GM12801 (cell line): Measurements from ENCODE around the gene FBP2.

ENCODE experiments used
- CTCF ChIP-seq: IDR thresholded peaks from one replicate; pipeline ENCODE4 v1.5.1; 2011; ENCODE audit warnings: control low read depth; ENCODE audit not compliant: insufficient read length; ENCODE audit errors: extremely low read depth

FBP2 gene

GRCh38 chr9:94593459-94594345, at the start of gene FBP2:
TSS of gene FBP2 (minus strand) at chr9:94593824. CDS start at chr9:94593726, 98 bp downstream.
- TF ChIP-seq CTCF = no peak

- TF ChIP-seq CTCF = no peak
Observed at GRCh38 chr9:94643176-94643575, 49.6 kb upstream of the FBP2 start.

GRCh38 chr9:94642501-94642900, 48.9 kb upstream of the FBP2 start:
- no peak for TF ChIP-seq CTCF

GRCh38 chr9:94639999-94640376, 46.4 kb upstream of the FBP2 start:
- TF ChIP-seq CTCF = no peak

- no peak for TF ChIP-seq CTCF
Observed at GRCh38 chr9:94639061-94639998, 45.7 kb upstream of the FBP2 start, which contains the start of gene FBP1. TSS of gene FBP1 (minus strand) at chr9:94639518. CDS start at chr9:94639310, 208 bp downstream.

GRCh38 chr9:94638335-94639060, 44.9 kb upstream of the FBP2 start:
- no peak for TF ChIP-seq CTCF
